HepG2 (cell line): Measurements from ENCODE around the gene ADIPOR2. TPM values are rescaled to one million over a fixed set of nuclear protein-coding genes. Genes with fewer than 3 reads are reported as not detected.

Experiments used
- CEBPB ChIP-seq: IDR thresholded peaks from 2 replicates; pipeline ENCODE4 v1.6.1; 2011; ENCODE audit warnings: low read depth, low read length, improper control_type of control experiment, borderline replicate concordance
- CREB1 ChIP-seq, 2 experiments: fragments of 450-650 bp in 1 of 2; IDR thresholded peaks; 2 replicates each; pipeline ENCODE4 v1.6.1; 2016 to 2017; ENCODE audit warnings: control low read depth in 1 of 2, mild to moderate bottlenecking in 1 of 2, missing compliant biosample characterization in 1 of 2, missing genetic modification characterization in 1 of 2
- DMAP1 ChIP-seq: IDR thresholded peaks from 2 replicates; pipeline ENCODE4 v1.6.1; 2016
- GATAD1 ChIP-seq: IDR thresholded peaks from 2 replicates; pipeline ENCODE4 v1.6.1; 2016; ENCODE audit warnings: missing genetic modification reagents, missing compliant biosample characterization
- HNF1A ChIP-seq, 2 experiments: sonication (generic) in 1 of 2; formaldehyde crosslinking in 1 of 2; IDR thresholded peaks; 2 replicates each; pipeline versions ENCODE4 v1.4.0 to v1.6.1; 2016 to 2020; ENCODE audit warnings: borderline replicate concordance in 1 of 2, low read depth in 1 of 2, mild to moderate bottlenecking in 1 of 2, missing genetic modification reagents in 1 of 2
- IKZF4 ChIP-seq: sonication (generic); formaldehyde crosslinking; IDR thresholded peaks from 2 replicates; pipeline ENCODE4 v1.5.1; 2020; ENCODE audit warnings: borderline replicate concordance, mild to moderate bottlenecking, low read depth, missing genetic modification reagents; ENCODE audit errors: not compliant biosample characterization
- KMT2A ChIP-seq: sonication (generic); formaldehyde crosslinking; IDR thresholded peaks from 2 replicates; pipeline ENCODE4 v1.4.0; 2020; ENCODE audit warnings: missing genetic modification reagents
- MIXL1 ChIP-seq: IDR thresholded peaks from 2 replicates; pipeline ENCODE4 v1.6.1; 2016
- MTF2 ChIP-seq: sonication (generic); formaldehyde crosslinking; IDR thresholded peaks from 2 replicates; pipeline ENCODE4 v1.5.0; 2020; ENCODE audit warnings: missing genetic modification reagents, borderline replicate concordance
- NFKBIZ ChIP-seq: IDR thresholded peaks from 2 replicates; pipeline ENCODE4 v1.6.1; 2018; ENCODE audit warnings: missing genetic modification reagents, missing compliant biosample characterization
- ONECUT2 ChIP-seq: sonication (generic); formaldehyde crosslinking; IDR thresholded peaks from 2 replicates; pipeline ENCODE4 v1.4.0; 2020; ENCODE audit warnings: missing genetic modification reagents
- RFX3 ChIP-seq: IDR thresholded peaks from 2 replicates; pipeline ENCODE4 v1.6.1; 2016; ENCODE audit warnings: missing biosample characterization, missing genetic modification reagents
- SP140L ChIP-seq: sonication (generic); formaldehyde crosslinking; IDR thresholded peaks from 2 replicates; pipeline ENCODE4 v1.4.0; 2020; ENCODE audit warnings: missing genetic modification reagents, borderline replicate concordance
- SYNCRIP ChIP-seq: fragments of 200-400 bp; formaldehyde crosslinking; IDR thresholded peaks from 2 replicates; pipeline ENCODE4 v1.6.1; 2018; ENCODE audit warnings: mild to moderate bottlenecking, low read depth, low read length; ENCODE audit not compliant: insufficient read depth
- TAF1 ChIP-seq: sonication (generic); formaldehyde crosslinking; IDR thresholded peaks from 2 replicates; pipeline ENCODE4 v1.4.0; 2020; ENCODE audit warnings: missing genetic modification reagents
- TEAD3 ChIP-seq: optimal IDR thresholded peaks from 2 replicates; pipeline ENCODE3; 2016; ENCODE audit warnings: borderline replicate concordance
- ZFP36L1 ChIP-seq: sonication (generic); formaldehyde crosslinking; IDR thresholded peaks from 2 replicates; pipeline ENCODE4 v1.8.0; 2022; ENCODE audit warnings: mild to moderate bottlenecking, missing genetic modification reagents, moderate library complexity
- ZKSCAN1 ChIP-seq: fragments of 150-350 bp; IDR thresholded peaks from 2 replicates; pipeline ENCODE4 v1.6.1; 2014; ENCODE audit warnings: low read length
- ZNF136 ChIP-seq: sonication (generic); formaldehyde crosslinking; IDR thresholded peaks from 2 replicates; pipeline ENCODE4 v1.8.1; 2022; ENCODE audit warnings: low read depth, mild to moderate bottlenecking, moderate library complexity, missing genetic modification reagents
- ZNF24 ChIP-seq: fragments of 450-650 bp; IDR thresholded peaks from 2 replicates; pipeline ENCODE4 v1.6.1; 2017; ENCODE audit warnings: antibody characterized with exemption, mild to moderate bottlenecking
- ZNF264 ChIP-seq: sonication (generic); formaldehyde crosslinking; IDR thresholded peaks from 2 replicates; pipeline ENCODE4 v1.4.0; 2020; ENCODE audit warnings: missing genetic modification reagents
- ZNF331 ChIP-seq: sonication (generic); formaldehyde crosslinking; IDR thresholded peaks from 2 replicates; pipeline ENCODE4 v1.4.0; 2020; ENCODE audit warnings: missing genetic modification reagents
- ZNF577 ChIP-seq: sonication (generic); formaldehyde crosslinking; IDR thresholded peaks from 2 replicates; pipeline ENCODE4 v1.4.0; 2020; ENCODE audit warnings: mild to moderate bottlenecking, low read depth, missing genetic modification reagents, borderline replicate concordance
- polyA plus RNA-seq, 8 experiments: library from polyadenylated mRNA; depleted of rRNA in 3 of 8; stranded (reverse) in 7 of 8; unstranded in 1 of 8; fragments of >200 nt; fragmentation: Illumina TruSeq in 4 of 8; extraction: Trizol in 4 of 8; gene quantifications; 2 replicates each; pipeline versions ENCODE4 v1.2.1 to v1.2.3, GENCODE V29; 2011 to 2016; ENCODE audit warnings: low read depth in 4 of 8, missing spikeins in 1 of 8, mixed read lengths in 1 of 8; ENCODE audit not compliant: insufficient read depth in 1 of 8
- total RNA-seq, 5 experiments: library from RNA; depleted of rRNA; stranded (reverse); fragments of >200 nt; fragmentation: Illumina TruSeq; extraction: Trizol; gene quantifications; 2 replicates each; pipeline ENCODE4 v1.2.3, GENCODE V29; 2016; ENCODE audit warnings: low read depth in 1 of 5
- TF ChIP-seq, protein P1 (sequence below): IDR thresholded peaks from 2 replicates; pipeline ENCODE4 v1.6.1; 2016
- TF ChIP-seq, protein P2 (sequence below): IDR thresholded peaks from 2 replicates; pipeline ENCODE4 v1.6.1; 2016; ENCODE audit warnings: low read depth, control low read depth

Gene ADIPOR2
- total and polyA plus RNA-seq, 2 of the 13 experiments (the other 11 are each of a cell fraction or from before 2014, with no cell fraction given), result 35.2 to 52.2 TPM

GRCh38 chr12:1668833-1669543 lies 21.9 kb upstream of the ADIPOR2 start (continued):
- 0 out of 2 replicates have a peak, but pooled peaks have one; percentile 27 for TF ChIP-seq CREB1 (IDR thresholded peaks at IDR 0.05)
- peak; percentile 82 for TF ChIP-seq CREB1 (CRISPR knock-in tag; IDR thresholded peaks at IDR 0.05)
- peak; percentile 16; the same call in 1 of the 2 replicates for TF ChIP-seq ZNF264
- TF ChIP-seq KMT2A, result no peak
- TF ChIP-seq ZNF136 (CRISPR knock-in tag), result no peak
- no peak for TF ChIP-seq DMAP1
- TF ChIP-seq ZFP36L1, result no peak
- TF ChIP-seq HNF1A (IDR thresholded peaks at IDR 0.05; ENCODE audit: low read depth), result 0 out of 2 replicates have a peak, but pooled peaks have one; percentile 22
- no peak for TF ChIP-seq HNF1A (CRISPR knock-in tag; IDR thresholded peaks at IDR 0.05; ENCODE audit: borderline replicate concordance)
- no peak for TF ChIP-seq SYNCRIP
- TF ChIP-seq IKZF4 (CRISPR knock-in tag), result no peak
- TF ChIP-seq ZNF24, result no peak
- TF ChIP-seq SP140L (CRISPR knock-in tag), result no peak
- no peak for TF ChIP-seq ONECUT2 (CRISPR knock-in tag)
- 0 out of 2 replicates have a peak, but pooled peaks have one; percentile 15 for TF ChIP-seq MIXL1 (CRISPR knock-in tag)
- TF ChIP-seq ZKSCAN1, result no peak
- TF ChIP-seq ZNF331 (CRISPR knock-in tag), result no peak
- peak; percentile 40; the same call in 1 of the 2 replicates for TF ChIP-seq CEBPB
- TF ChIP-seq, protein P1, sequence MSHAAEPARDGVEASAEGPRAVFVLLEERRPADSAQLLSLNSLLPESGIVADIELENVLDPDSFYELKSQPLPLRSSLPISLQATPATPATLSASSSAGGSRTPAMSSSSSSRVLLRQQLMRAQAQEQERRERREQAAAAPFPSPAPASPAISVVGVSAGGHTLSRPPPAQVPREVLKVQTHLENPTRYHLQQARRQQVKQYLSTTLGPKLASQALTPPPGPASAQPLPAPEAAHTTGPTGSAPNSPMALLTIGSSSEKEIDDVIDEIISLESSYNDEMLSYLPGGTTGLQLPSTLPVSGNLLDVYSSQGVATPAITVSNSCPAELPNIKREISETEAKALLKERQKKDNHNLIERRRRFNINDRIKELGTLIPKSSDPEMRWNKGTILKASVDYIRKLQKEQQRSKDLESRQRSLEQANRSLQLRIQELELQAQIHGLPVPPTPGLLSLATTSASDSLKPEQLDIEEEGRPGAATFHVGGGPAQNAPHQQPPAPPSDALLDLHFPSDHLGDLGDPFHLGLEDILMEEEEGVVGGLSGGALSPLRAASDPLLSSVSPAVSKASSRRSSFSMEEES (CRISPR knock-in tag), result no peak
- TF ChIP-seq, protein P2, sequence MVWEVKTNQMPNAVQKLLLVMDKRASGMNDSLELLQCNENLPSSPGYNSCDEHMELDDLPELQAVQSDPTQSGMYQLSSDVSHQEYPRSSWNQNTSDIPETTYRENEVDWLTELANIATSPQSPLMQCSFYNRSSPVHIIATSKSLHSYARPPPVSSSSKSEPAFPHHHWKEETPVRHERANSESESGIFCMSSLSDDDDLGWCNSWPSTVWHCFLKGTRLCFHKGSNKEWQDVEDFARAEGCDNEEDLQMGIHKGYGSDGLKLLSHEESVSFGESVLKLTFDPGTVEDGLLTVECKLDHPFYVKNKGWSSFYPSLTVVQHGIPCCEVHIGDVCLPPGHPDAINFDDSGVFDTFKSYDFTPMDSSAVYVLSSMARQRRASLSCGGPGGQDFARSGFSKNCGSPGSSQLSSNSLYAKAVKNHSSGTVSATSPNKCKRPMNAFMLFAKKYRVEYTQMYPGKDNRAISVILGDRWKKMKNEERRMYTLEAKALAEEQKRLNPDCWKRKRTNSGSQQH (CRISPR knock-in tag), result no peak
- no peak for TF ChIP-seq NFKBIZ
- 0 out of 2 replicates have a peak, but pooled peaks have one; percentile 23 for TF ChIP-seq TAF1 (CRISPR knock-in tag)
- TF ChIP-seq TEAD3 (CRISPR knock-in tag), result peak; percentile 73
- no peak for TF ChIP-seq MTF2 (CRISPR knock-in tag)
- TF ChIP-seq GATAD1 (CRISPR knock-in tag), result no peak
- no peak for TF ChIP-seq ZNF577 (CRISPR knock-in tag)
- TF ChIP-seq RFX3 (CRISPR knock-in tag), result no peak
